COR-L47 (cell line): Measurements from ENCODE around the gene PIGV.

Source experiments
- DNase-seq: peaks from one replicate; lab custom pipeline; 2025; lab: John Stamatoyannopoulos, UW

The PIGV gene

DNA sequence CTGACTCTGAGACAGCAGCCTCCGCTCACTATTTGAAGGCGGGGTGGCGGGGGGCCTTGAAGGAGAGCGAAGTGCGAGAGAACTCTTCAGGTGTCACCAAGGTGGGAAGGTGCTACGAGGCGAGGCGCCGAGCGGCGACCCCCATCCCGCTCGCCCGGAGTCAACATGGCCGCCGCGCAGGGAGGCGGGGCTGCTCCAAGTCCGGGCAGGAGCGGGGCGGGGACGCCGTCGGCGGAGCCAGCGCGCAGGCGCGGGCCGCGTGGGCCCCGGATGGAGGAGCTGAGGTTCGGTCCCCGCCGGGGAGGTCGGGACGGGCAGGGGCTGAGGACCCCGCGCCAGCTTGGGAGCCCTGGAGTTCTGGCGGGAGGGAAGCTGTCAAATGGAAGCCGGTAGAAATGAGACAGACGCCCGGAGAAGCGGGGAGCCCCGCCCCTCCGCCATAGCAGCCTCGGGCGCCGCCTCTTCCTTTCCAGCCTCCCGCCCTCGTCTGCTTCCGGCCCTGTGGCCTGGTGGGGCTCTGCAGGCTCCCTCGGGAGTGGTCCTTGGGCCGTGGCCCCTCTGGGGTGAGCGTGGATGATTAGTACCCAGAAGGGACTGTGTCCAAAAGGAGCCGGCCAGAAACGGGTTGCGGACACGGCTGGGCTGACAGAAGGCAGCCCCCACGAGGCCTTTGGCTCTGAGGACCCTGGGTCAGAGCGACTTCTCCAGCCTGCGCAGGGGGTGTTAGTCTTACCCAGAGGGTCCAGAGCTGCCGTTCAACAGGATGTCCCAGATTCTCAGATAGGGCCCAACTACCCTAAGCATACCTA lies at the start of gene PIGV:
Gene PIGV, plus strand, starts transcription at position 245 of the 809 bp plus-strand sequence. CDS start 2,866 bp downstream, outside the sequence.
- peak; percentile 84 for DNase-seq

DNA sequence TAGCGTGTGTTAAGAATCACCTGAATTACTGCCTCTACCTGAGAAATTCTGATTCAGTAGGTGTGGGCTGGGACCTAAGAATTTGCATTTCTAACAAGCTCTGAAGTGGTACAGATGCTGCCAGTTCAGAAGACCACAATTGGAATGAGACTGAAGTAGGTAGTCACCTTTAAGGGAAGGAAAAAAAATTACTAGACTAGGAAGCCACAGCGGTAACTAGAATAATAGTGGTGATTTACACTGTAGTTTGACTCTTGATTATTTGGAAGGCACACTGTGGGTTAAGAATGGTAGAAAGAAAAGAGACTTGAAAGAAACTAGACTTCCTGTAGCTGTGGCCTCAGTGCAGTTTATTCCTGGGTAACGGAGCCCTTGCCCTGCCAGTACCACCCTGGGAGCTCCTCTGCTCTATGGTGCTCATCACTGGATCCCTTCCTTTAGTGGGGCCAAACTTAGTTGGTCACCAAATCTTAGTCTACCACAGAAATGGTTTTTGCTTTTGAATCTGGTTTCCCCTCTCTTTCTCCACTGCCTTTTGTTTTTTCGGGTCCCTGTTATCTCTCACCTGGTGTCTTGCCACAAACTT lies 48.3 kb upstream of the PIGV start:
- no peak for DNase-seq

DNA sequence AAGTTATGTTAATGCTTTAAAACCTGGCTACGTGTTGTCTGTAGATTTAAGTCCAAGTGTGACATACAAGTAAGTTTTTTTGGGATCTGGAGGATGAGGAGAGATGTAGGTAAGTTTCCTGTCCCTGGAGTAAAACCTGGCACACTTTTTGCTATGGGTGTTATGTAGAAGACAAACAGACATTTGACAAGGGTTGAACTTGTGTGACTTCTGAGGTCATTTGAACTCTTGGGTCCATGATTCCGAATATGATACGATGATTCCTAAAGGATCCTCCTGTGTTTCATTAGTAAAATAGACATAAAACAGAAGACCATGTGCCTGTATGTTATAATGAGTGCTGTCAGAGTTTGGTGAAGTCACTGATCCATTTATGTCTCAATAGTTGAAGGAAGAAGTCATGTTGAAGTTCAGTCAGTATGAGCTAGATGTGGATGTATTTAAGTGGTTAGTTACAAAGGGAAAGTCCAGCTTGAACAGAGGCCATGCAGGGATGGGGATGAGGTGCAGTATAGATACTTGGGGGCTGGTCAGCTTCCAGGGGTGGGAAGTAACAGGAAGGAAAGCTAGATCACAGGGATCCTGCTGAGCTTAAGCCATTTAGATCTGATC lies 47.6 kb upstream of the PIGV start:
- no peak for DNase-seq

DNA sequence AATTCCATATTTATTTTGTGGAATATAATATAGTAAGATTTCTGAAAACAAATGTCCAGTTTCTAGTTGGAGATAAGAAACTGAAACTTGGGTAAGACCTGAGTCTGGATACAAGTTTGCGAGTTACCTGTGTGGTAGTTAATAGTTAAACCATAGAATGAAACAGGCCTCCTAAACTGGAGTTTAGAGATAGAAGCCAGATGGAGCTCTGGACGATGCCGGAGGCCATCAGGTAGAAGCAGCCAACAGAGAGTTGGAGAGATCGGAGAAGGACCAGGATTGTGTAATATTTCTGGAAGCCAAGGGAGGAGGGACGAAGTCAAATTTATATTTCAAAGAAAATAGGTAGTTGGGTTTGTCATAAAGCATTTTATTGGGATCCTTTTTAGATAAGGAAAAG lies 46.8 kb upstream of the PIGV start:
- DNase-seq, result no peak

DNA sequence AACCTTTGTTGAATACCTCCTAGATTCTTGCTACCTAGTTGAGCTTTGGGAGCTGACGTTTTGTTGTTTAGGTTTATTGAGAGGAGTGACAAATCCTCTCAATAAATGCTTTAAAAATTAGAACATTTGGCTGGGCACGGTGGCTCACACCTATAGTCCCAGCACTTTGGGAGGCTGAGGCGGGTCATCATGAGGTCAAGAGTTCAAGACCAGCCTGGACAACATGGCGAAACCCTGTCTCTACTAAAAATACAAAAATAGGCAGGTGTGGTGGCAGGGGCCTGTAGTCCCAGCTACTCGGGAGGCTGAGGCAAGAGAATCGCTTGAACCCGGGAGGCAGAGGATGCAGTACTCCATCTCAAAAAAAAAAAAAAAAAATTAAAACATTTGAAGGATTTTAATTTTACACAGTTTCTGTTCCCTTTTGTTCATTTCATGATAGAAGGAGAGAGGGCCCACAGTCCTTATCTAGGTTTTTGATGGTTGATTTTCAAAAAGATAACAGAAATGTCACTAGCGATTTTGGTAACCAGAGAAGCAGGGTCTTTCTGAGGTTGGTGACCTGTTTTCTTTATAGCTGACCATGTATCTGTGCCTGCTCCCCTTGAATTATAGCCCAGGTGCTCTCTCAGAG lies 44.2 kb upstream of the PIGV start:
- DNase-seq, result no peak

DNA sequence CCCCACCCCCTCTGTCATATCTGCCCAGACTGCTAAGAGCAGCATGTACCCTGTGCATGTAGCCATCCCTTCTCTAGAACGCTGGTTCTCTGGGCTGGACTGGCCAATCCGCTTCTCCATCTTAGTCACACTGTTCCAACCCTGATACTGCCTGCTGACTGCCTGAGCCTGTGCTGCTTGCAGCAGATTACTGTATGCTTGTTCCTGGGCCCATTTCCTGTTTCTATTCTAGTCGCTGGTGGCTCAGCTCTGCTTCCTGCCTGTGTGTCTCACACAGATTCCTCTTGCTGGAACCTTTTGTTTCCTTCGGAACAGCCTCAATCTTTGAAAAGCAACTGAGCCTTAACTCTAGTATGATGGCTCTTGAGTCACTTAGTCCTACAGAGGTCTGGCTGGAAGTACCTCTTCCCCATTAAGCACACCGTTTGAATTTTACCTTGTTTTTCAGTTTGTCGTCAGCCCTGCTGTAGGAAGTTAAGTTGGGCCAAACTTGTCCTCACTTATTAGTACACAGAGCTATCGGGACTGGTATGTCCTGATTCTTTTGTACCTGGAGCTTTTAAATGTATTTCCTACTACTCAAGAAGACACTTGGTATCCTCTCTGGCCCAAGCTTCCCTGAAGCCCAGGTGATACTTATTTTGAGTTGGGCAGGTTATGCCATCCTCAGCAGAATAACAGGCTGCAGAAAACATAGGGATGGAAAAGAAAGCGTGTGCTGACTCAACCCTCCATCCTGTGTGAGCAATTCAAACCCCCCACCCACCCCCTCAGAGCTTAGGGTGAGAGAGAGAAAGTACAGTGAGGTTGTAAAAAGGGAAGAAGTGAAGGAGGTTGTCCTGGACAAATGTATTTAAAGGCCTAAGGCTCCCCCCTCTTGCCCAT lies 43.4 kb upstream of the PIGV start:
- peak; percentile 12 for DNase-seq

DNA sequence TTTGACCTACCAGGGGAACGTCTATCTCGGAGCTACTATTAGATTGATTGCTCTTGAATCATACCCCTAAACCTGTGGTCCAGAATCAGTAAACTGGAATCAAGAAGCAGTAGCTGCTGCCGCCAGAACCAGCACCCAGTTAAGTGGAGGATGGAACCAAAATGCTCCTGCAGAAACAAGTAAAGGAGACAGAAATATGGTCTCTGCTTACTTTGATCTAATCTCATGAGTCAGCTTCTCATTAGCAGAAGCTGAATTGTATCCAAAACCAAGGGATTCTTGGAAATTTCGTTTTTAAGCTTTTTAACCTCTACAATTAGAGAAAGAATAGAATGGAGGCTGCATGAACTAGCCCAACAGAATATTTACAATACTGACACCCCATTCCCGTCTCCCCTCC lies 42.6 kb upstream of the PIGV start:
- no peak for DNase-seq

DNA sequence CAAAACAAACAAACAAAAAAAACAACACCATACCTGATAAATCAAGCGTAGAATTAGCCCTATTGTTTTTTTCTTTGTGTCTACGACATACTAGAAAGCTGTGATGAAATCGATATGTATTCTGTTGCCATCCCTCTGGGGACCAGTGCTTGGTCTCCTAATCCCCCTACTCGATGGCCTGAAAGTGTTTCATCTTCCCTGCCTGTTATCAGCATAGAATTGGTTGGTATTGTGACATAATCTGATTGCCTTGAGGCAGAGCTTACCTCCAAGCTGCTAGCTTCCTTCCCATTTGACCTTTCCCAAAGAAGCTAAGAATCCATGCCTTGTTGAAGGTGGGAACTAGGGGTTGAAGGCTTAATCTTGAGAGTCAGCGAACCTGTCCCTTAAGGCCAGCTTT lies 40.7 kb upstream of the PIGV start:
- DNase-seq, result no peak

DNA sequence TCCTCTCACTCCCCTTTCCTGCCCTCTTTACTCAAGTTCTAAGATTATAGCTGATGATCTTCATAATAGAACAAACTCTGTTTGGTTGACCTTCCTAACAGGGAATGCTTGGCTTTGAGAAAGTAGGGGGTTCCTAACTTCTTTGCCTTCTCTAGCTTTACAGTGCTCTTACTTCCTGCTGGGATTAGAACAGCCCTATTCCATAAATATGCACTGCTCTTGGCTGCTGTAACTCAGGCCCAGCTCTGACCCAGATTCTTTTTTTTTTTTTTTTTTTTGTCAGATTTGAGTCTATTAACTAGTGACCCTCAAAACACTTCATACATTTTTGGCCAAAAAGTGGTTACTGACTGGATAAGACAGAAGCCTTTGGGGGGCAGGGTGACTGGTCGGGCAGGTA lies 39.4 kb upstream of the PIGV start:
- DNase-seq, result no peak

DNA sequence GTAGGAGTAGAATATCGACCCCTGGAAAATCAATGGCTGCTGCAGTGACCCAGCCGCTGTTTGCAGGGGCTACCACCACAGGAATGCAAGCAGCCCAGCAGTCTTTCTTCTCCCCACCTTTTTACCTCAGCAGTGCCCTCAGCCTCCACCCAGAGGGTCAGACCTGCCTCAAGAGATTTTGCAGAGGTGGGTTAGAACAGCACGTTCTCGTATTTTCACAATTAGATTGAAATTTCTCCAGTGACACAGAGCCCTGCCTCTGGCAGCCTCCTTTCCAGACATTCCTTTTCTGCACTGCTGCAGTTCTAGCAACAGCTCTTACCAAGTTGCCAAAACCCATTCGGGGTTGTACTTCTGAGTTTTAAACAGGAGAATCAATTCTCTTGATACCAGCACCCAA lies 38.3 kb upstream of the PIGV start:
- DNase-seq, result no peak

DNA sequence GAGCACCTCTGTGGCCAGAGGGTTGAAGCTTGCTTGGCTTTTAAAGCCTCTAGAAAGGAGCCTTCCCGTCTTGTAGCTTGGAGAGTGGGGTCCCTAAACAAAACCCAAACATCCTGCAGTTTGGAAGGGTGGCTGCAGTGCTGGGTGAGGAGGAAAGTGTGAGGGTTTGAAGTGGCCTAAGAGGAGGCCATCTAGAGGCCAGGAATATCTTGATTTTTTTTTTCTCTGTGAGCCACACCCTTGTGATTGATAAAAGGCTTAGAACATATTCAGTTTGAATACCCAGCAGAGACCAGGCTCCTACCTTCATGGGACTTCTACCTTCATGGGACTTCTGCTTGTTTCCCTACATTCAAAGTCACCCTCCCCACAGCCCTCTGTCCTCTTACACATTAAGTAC lies 37.3 kb upstream of the PIGV start:
- DNase-seq, result no peak

DNA sequence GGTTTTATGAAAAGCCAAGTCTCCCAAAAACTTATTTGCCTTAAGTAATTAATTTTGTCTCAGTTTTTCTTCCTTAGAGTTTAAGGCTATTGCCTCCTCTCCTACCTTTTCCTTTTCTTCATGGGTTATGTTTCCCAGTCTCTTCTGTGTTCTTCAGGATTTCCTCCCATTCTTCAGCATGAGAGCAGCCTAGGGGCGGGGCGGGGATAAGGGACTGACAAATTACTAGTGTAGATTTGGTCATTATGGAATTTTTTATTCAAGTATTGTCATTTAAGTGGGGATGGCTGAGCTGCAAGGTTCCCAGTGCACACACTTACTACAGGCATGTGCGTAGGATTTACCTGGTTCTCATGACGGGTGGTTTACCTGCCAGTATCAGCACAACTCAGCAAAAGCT lies 35.2 kb upstream of the PIGV start:
- DNase-seq, result no peak

DNA sequence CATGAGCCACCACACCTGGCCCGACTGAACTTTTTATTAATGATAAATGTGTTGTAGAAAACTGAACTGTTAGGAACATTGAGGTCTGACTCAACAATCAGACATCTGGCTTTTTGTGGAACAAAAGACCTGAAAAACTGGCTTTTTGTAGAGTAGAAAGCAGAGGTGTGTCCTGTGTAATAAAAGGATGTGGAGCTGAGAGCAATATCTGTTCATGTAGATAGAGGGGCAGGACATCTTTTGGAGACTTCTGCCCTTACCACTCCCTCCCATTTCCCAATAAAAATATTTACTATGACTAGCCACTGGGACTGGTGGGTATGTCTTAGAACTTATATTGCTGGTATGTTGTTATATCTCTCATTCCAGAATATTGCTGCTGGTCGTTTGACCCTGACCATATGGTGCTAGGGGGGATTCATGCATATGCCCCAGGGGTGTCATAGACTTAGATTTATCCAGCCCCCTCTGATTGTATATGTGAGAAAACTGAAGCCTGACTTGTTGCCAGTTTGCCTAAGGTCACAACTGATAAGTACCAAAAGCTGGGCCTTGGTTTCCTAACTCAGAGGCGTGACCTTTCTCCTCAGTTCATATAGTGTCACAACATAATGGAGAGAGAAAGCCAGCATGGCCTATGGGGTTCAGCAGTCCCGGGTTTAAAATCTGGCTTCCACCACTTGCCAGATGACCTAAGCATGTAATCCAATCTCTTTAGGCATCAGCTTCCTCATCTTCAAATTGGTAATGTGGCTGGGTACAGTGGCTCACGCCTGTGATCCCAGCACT lies 33.5 kb upstream of the PIGV start:
- DNase-seq, result no peak

DNA sequence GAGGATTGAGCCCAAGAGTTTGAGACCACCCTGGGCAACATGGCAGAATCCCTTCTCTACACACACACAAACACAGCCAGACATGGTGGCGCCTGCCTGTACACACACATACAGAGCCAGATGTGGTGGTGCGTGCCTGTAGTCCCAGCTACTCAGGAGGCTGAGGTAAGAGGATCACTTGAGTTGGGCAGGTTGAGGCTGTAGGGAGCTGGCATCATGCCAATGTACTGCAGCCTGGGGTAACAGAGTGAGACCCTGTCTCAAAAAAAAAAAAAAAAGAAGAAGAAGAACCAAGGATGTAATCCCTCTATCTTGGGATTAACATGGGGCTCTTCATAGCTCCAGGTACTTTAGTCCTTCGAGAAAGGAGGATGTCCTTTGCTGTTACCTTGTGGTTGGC lies 29.4 kb upstream of the PIGV start:
- DNase-seq, result no peak

DNA sequence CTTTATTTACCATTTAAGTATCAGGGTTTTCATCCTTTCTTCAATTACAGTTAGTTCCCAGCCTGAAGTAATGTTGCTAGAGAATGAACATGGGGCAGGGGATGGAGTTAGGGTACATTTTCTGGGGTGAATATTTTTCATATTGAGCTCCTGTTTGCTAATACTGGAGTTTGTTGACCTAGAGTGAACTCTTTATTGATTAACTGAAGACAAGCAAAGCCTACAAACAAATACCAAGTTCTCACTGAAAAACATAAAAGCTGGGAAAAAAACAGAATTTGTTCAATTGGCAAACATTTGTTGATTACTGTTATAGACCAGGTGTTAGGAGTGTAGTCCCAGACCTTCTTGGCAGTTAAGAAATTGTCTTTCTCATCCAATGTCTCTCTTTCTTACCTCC lies 28.2 kb upstream of the PIGV start:
- DNase-seq, result no peak

DNA sequence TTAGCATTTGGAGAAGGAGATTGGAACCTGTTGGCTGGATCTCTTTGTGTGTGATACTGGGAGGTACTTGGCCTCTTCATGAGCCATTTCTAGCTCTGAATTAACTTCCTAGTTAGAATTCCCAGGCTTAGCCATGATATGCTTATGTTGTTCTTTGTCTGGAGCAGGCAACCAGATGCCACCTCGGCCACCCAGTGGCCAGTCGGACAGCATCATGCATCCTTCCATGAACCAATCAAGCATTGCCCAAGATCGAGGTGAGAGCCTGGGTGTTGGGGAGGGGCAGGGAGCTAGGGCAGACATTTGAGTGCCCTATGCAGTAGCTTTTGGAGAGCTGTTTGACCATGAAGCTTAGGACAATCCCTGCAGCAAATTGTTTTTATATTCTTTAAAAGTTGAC lies 26.5 kb upstream of the PIGV start:
- DNase-seq, result no peak

DNA sequence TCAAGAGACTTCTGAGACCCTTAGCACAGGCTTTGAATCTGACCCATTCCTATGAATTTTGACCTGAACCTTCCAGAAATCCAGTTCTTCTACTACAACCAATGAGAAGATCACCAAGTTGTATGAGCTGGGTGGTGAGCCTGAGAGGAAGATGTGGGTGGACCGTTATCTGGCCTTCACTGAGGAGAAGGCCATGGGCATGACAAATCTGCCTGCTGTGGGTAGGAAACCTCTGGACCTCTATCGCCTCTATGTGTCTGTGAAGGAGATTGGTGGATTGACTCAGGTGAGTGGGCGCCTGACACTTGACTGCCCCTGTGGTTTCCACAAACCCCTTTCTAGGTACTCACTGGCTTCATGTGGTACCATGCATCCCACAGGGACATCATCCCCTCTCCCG lies 20.0 kb upstream of the PIGV start:
- no peak for DNase-seq

DNA sequence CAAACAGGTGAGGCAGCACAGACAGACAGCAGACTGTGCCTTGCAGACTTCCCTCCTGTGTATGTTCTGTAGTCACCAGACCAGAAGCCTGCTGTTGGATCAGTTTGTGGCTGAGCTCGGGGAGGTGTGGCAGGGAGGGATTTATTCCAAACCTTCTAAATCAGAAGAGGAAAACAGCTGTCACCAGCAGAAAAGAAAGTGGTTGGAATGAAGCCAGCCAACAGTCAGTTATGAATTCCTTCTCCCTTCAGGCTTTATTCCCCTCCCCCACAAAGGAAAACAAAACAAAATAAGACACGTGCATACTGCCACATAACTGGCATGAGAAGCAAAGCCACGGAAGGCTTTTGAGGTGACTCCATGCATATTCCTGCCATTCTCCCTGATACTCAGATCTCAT lies 19.0 kb upstream of the PIGV start:
- DNase-seq, result no peak

DNA sequence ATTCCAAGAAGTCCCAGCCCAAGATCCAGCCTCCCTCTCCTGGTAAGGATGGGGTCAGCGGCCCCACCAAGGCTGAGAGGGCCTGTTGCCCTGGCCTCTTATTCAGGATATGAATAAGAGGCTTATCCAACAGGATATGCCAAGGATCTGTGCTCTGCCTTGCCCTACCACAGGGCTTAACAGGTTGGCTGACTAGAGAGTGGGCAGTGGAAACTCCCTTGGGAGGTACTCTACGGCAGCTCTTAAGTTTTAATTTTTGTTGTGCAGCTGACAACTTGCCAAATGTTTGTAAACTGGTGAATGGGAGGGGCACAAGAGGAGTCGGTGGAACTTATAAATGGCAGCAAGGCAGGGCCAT lies 16.5 kb upstream of the PIGV start:
- no peak for DNase-seq

DNA sequence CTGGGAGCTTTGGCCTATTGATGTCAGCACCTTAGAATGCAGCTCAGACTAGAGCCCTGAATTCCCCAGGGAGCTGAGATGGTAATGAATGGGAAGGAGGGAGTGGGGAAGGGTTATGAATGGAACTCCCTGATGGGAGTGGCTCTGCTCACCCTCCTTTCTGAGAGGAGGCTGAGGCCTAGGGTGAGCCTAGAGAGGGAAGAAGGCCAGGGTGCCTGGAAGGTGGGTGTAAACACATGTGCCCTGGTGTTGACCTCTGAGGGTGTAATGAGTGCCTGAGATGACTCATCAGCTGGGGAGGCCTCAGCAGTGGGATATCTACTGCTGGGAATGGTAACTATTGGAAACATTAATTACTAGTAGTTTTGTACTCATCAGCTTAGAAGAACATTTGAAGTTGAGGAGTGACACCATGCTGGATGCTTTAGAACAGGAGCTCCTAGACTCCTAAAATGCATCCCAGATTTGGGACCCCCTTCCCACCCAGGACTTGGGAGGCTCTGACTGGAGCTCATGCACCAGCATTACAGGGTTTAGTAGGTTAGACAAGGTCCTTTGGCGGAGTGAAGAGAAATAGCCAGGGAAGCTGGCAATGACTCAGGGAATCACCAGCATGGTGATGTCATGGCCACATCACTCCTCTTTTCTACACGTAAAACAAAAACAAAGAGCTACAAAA lies 16.0 kb upstream of the PIGV start:
- DNase-seq, result no peak

DNA sequence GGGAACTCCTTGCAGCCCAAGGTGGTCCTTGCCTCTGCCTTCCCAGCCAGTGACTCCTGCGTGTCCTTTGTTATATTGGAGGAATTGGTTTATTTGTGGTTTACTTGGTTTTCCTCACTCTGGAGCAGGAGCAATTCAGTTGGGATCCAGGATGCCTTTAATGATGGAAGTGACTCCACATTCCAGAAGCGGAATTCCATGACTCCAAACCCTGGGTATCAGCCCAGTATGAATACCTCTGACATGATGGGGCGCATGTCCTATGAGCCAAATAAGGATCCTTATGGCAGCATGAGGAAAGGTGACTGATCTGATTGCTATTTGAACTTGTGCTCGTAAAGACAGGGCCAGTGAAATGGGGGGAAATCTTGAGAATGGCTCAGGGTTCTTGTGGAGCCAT lies 15.1 kb upstream of the PIGV start:
- no peak for DNase-seq
